Astrocyte (in vitro differentiated cells and primary cell): ENCODE data around the gene KIF7. TPM values are rescaled to one million over a fixed set of nuclear protein-coding genes. Genes with fewer than 3 reads are reported as not detected.
"Not testable (repeated sequence)": the region's sequence is repeated elsewhere in the genome, so short reads cannot be mapped to it uniquely, and the experiment has no call there.

Experiments
- DNase-seq: peaks from one replicate; pipeline ENCODE4 v3.0.0-alpha.2; 2010; ENCODE audit warnings: low read depth
- FAIRE-seq: peaks from 2 replicates; lab custom pipeline; 2011; peaks lifted over from hg19 to GRCh38; lab: Jason Lieb, UNC
- H2AFZ ChIP-seq: 2 replicates; pipeline ENCODE4 v1.6.0; 2012; ENCODE audit warnings: low read depth, low read length, inconsistent platforms
- H3K27ac ChIP-seq: 2 replicates; pipeline ENCODE4 v1.5.1; 2011; ENCODE audit warnings: low read depth, low read length, inconsistent platforms
- H3K27me3 ChIP-seq: 2 replicates; pipeline ENCODE4 v1.6.0; 2011; ENCODE audit warnings: low read length, inconsistent platforms; ENCODE audit not compliant: insufficient read depth
- H3K36me3 ChIP-seq: 2 replicates; pipeline ENCODE4 v1.5.1; 2011; ENCODE audit warnings: low read length, inconsistent platforms; ENCODE audit not compliant: insufficient read depth
- H3K4me1 ChIP-seq: 2 replicates; pipeline ENCODE4 v1.5.1; 2011; ENCODE audit warnings: low read length, inconsistent platforms; ENCODE audit not compliant: insufficient read depth
- H3K4me2 ChIP-seq: 2 replicates; pipeline ENCODE4 v1.6.0; 2012; ENCODE audit warnings: low read length, inconsistent platforms
- H3K4me3 ChIP-seq: 2 replicates; pipeline ENCODE4 v1.5.1; 2011; ENCODE audit warnings: low read depth, mild to moderate bottlenecking, low read length, inconsistent platforms; ENCODE audit not compliant: insufficient read depth
- H3K79me2 ChIP-seq: 2 replicates; pipeline ENCODE4 v1.6.0; 2012; ENCODE audit warnings: mild to moderate bottlenecking, low read length, inconsistent platforms; ENCODE audit not compliant: insufficient read depth
- H3K9ac ChIP-seq: 2 replicates; pipeline ENCODE4 v1.6.0; 2012; ENCODE audit warnings: mild to moderate bottlenecking, low read length, inconsistent platforms
- H3K9me3 ChIP-seq: 2 replicates; pipeline ENCODE4 v1.5.1; 2012; ENCODE audit warnings: low read depth, mild to moderate bottlenecking, low read length, inconsistent platforms; ENCODE audit not compliant: insufficient read depth
- H4K20me1 ChIP-seq: 2 replicates; pipeline ENCODE4 v1.6.0; 2012; ENCODE audit warnings: low read length, inconsistent platforms; ENCODE audit not compliant: insufficient read depth
- H3K27ac Mint-ChIP-seq: one replicate; pipeline ENCODE4 v1.8.0; 2021; ENCODE audit warnings: mild to moderate bottlenecking, mixed read lengths; ENCODE audit not compliant: unreplicated experiment
- H3K27me3 Mint-ChIP-seq: one replicate; pipeline ENCODE4 v1.8.0; 2021; ENCODE audit warnings: low read depth, mixed read lengths; ENCODE audit not compliant: unreplicated experiment
- H3K36me3 Mint-ChIP-seq: one replicate; pipeline ENCODE4 v1.8.0; 2021; ENCODE audit warnings: low read depth, mixed read lengths; ENCODE audit not compliant: unreplicated experiment
- H3K4me1 Mint-ChIP-seq: one replicate; pipeline ENCODE4 v1.8.0; 2021; ENCODE audit warnings: low read depth, mixed read lengths; ENCODE audit not compliant: unreplicated experiment
- H3K4me3 Mint-ChIP-seq: one replicate; pipeline ENCODE4 v1.8.0; 2021; ENCODE audit warnings: mild to moderate bottlenecking, moderate library complexity, mixed read lengths; ENCODE audit not compliant: unreplicated experiment
- H3K9me3 Mint-ChIP-seq: one replicate; pipeline ENCODE4 v1.8.0; 2021; ENCODE audit warnings: mild to moderate bottlenecking, mixed read lengths; ENCODE audit not compliant: unreplicated experiment
- EZH2 ChIP-seq: IDR thresholded peaks from 2 replicates; pipeline ENCODE4 v1.6.1; 2012; ENCODE audit warnings: mild to moderate bottlenecking, low read length, inconsistent platforms; ENCODE audit not compliant: insufficient read depth
- total RNA-seq: library from RNA; stranded (reverse); gene quantifications from 2 replicates; pipeline ENCODE4 v1.2.1, GENCODE V29; 2021
- TF ChIP-seq, protein P1 (sequence below): IDR thresholded peaks from 2 replicates; pipeline ENCODE4 v1.5.1; 2011; ENCODE audit warnings: low read depth, mild to moderate bottlenecking, inconsistent platforms, low read length, moderate library complexity; ENCODE audit not compliant: insufficient read depth

Gene KIF7
- total RNA-seq, 1 donor from 2014 or later: 5.1 TPM

DNA sequence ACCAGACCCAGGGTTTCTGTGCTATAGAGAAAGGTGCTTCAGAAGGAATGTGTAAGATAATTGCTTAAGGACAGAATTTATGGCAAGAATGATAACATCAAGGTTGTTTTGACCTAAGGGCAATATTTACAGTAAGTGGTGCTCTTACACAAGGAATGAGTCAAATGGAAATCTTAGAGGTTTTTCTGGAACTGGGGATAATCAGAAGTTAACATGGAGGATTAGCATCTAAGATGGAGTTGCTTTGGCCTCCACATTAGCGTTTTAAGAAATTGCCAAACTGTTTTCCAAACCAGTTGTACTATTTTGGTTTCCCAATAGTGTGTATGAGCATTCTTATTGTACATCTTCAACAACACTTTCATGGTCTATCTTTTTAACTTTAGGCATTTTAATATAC, 38.4 kb upstream of the KIF7 start:
- peaks cover 2% of the 10 kb centered on the region for H3K9me3 Mint-ChIP-seq
- H3K27ac ChIP-seq: no peak overlapping the region

DNA sequence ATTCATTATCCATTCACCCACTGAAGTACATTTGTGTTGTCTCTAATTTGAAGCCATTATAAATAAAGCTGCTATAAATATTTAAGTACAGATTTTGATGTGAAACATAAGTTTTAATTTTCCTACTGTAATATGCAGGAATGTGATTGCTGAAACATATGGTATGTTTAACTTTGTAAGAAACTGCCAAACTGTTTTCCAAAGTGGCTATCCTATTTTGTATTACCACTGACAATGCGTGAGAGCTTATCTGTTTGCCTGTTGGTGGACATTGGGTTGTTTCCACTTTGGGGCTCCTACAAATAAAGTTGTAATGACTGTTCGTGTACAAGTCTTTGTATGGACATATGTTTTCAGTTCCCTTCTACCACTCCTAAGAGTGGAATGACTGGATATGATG, 37.8 kb upstream of the KIF7 start:
- Histone ChIP-seq H3K36me3 (no peaks in the 10 kb centered on the region), H3K79me2 (no peaks in the 10 kb centered on the region), H3K27me3 (peaks cover 3% of the 10 kb centered on the region), H3K4me1 (peaks cover 4% of the 10 kb centered on the region), H3K9ac (no peak overlapping the region), H3K4me3 (no peak overlapping the region), H3K27ac (no peak overlapping the region), H2AFZ (no peak overlapping the region), H3K4me2 (no peak overlapping the region), H4K20me1 (no peaks in the 10 kb centered on the region), H3K9me3 (no peaks in the 10 kb centered on the region)
- TF ChIP-seq, protein P1, sequence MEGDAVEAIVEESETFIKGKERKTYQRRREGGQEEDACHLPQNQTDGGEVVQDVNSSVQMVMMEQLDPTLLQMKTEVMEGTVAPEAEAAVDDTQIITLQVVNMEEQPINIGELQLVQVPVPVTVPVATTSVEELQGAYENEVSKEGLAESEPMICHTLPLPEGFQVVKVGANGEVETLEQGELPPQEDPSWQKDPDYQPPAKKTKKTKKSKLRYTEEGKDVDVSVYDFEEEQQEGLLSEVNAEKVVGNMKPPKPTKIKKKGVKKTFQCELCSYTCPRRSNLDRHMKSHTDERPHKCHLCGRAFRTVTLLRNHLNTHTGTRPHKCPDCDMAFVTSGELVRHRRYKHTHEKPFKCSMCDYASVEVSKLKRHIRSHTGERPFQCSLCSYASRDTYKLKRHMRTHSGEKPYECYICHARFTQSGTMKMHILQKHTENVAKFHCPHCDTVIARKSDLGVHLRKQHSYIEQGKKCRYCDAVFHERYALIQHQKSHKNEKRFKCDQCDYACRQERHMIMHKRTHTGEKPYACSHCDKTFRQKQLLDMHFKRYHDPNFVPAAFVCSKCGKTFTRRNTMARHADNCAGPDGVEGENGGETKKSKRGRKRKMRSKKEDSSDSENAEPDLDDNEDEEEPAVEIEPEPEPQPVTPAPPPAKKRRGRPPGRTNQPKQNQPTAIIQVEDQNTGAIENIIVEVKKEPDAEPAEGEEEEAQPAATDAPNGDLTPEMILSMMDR: no peak
- TF ChIP-seq EZH2: no peak
- FAIRE-seq (no peak), DNase-seq (no peak)
- no peak overlapping the region for H3K27ac Mint-ChIP-seq
- H3K36me3 Mint-ChIP-seq: no peaks in the 10 kb centered on the region
- no peak overlapping the region for H3K4me3 Mint-ChIP-seq
- H3K4me1 Mint-ChIP-seq: no peaks in the 10 kb centered on the region
- H3K9me3 Mint-ChIP-seq: peaks cover 2% of the 10 kb centered on the region
- peaks cover 16% of the 10 kb centered on the region for H3K27me3 Mint-ChIP-seq

More for the DNA sequence above, 38.4 kb upstream of the KIF7 start:
- Mint-ChIP-seq H3K27me3 (peaks cover 16% of the 10 kb centered on the region), H3K4me3 (no peak overlapping the region), H3K36me3 (no peaks in the 10 kb centered on the region), H3K27ac (no peak overlapping the region), H3K4me1 (no peaks in the 10 kb centered on the region)
- FAIRE-seq (no peak), DNase-seq (no peak)
- Histone ChIP-seq H3K4me3 (no peak overlapping the region), H3K27me3 (peaks cover 3% of the 10 kb centered on the region), H2AFZ (no peak overlapping the region), H3K9ac (no peak overlapping the region), H3K4me2 (no peak overlapping the region), H3K4me1 (peaks cover 4% of the 10 kb centered on the region), H3K9me3 (no peaks in the 10 kb centered on the region), H3K79me2 (no peaks in the 10 kb centered on the region), H4K20me1 (no peaks in the 10 kb centered on the region), H3K36me3 (no peaks in the 10 kb centered on the region)
- no peak for TF ChIP-seq EZH2
- TF ChIP-seq, protein P1: no peak

DNA sequence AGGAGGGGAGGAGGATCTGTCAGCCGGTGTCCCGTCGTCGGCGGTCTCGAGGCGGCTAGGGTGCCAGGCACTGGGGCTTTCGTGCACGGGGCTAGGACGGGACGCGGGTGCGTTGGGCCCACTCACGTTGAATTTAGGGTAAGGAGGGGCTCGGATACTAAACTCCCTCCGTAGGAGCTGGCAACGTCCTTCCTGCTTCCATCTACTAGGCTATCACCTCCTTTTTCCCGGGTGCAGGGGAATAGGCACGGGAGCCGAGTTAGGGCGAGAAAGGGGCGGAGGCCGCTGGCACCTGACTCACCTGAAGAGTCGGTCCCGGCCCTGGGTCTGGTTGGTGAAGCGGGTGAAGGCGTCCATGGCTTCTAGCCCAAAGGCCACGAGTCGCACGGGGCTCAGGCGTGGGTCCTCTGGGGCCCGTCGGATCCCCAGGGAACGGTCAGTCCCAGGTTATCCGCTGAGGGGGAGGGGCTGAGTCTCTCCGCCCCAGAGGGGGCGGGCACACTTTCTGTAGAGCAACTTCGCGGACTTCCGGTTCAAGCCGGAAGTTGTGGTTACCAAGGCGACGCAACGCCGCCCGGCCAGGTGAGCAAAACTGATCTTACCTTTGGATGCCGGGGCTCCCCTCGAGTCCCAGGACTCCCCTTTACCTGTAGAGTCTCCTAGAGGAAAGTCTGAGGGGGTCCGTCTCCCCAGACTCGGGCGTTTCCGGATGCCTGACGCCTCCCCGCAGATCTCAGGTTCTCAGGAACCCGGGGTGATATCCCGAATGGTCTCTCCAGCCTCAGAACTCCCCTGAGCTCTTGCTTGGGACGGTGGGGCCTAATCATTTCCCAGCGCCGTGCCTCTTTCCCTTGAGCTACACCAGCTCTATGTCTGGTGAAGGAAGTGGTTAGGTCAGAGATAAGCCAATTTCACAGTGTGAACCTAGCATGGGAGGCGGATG, 35.3 kb upstream of the KIF7 start, which contains the start of the genes PEX11A and WDR93:
TSS of gene PEX11A (minus strand) at position 479 of the 943 bp plus-strand sequence. CDS start at position 357, 122 bp downstream.
TSS of gene WDR93 (plus strand) at position 536 of the 943 bp plus-strand sequence. CDS start 10,936 bp downstream, outside the sequence.
- no peak for TF ChIP-seq EZH2
- TF ChIP-seq, protein P1: no peak
- Histone ChIP-seq H3K79me2 (no peaks in the 10 kb centered on the region), H3K27me3 (peaks cover 3% of the 10 kb centered on the region), H3K36me3 (no peaks in the 10 kb centered on the region), H3K4me2 (peak within 1 kb of the TSS; percentile 99), H3K27ac (no peak within 1 kb of the TSS), H3K9me3 (no peaks in the 10 kb centered on the region), H2AFZ (peak within 1 kb of the TSS; percentile 100), H3K4me3 (peak within 1 kb of the TSS; percentile 93), H4K20me1 (no peaks in the 10 kb centered on the region), H3K4me1 (peaks cover 4% of the 10 kb centered on the region), H3K9ac (peak within 1 kb of the TSS; percentile 79)
- H3K4me3 Mint-ChIP-seq: peak within 1 kb of the TSS; percentile 93
- H3K27me3 Mint-ChIP-seq: peaks cover 11% of the 10 kb centered on the region
- H3K4me1 Mint-ChIP-seq: peaks cover 2% of the 10 kb centered on the region
- FAIRE-seq (no peak), DNase-seq (peak; percentile 29)
- peak within 1 kb of the TSS; percentile 47 for H3K27ac Mint-ChIP-seq
- H3K9me3 Mint-ChIP-seq: peaks cover 2% of the 10 kb centered on the region
- no peaks in the 10 kb centered on the region for H3K36me3 Mint-ChIP-seq

DNA sequence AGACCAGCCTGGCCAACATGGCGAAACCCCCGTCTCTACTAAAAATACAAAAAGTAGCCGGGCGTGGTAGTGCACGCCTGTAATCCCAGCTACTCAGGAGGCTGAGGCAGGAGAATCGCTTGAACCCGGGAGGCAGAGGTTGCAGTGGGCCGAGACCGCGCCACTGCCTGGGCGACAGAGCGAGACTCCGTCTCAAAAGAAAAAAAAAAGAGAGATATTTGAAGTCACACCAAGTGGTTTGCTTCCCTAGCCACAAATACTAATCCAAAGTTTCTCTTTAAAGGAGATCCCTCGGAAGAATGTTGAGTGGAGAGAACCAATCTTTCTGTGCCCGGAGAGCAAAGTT, 34.6 kb upstream of the KIF7 start:
- H3K79me2 ChIP-seq, H3K27me3 ChIP-seq, H3K27ac ChIP-seq, DNase-seq, H3K4me1 ChIP-seq, H3K4me1 Mint-ChIP-seq, H3K27me3 Mint-ChIP-seq, H3K9me3 Mint-ChIP-seq, H3K36me3 Mint-ChIP-seq, H3K36me3 ChIP-seq, H4K20me1 ChIP-seq, FAIRE-seq, H3K9me3 ChIP-seq: not testable (repeated sequence)
- peak overlapping the region; percentile 79 for H3K9ac ChIP-seq
- H3K4me2 ChIP-seq: peak overlapping the region; percentile 99
- Mint-ChIP-seq H3K27ac (peak overlapping the region; percentile 26), H3K4me3 (peak overlapping the region; percentile 93)
- peak overlapping the region; percentile 100 for H2AFZ ChIP-seq
- peak overlapping the region; percentile 93 for H3K4me3 ChIP-seq
